GM21423 (cell line): ENCODE data around the gene KCNT1.
"Not testable (repeated sequence)": the region's sequence is repeated elsewhere in the genome, so short reads cannot be mapped to it uniquely, and the experiment has no call there.

Experiments
- ATAC-seq: cut with Tn5 transposase; IDR thresholded peaks from one replicate; pipeline ENCODE4 v1.9.1; 2021; ENCODE audit warnings: mild to moderate bottlenecking, moderate library complexity; ENCODE audit not compliant: unreplicated experiment

KCNT1 gene

DNA sequence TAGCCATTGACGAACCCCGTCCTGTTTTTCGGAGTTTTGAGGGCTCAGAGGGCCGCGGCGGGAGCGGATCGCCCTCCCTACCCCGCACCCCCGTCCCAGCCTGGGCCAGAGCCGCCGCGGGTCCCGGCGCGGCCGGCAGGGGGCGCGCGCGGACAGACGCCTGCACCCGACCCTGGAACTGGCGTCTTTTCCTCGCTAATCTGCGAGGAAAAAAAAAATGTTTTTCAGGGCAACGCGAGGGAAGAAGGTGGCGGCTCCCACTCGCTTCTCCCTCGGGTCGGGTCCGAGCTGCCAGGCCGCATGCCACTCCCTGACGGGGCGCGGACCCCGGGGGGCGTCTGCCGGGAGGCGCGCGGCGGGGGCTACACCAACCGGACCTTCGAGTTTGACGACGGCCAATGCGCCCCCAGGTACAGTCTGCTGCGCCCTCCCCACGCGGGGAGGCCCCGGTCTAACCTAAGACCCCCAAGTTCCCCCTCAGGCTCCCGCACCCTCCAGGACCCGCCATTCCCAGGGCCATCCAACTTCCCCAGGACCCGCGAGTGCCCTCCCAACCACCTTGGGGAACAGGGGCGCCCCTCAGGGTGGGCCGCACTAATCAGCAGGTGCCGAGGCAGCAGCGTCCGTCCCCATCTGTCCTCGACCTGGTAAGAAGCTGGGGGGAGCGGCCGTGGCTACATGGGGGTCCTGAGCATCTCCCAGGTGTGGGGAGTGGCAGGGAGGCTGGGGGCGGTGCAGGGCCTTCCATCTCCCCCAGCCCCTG lies at the start of gene KCNT1:
Gene KCNT1 (plus strand): TSS at position 227 of the 763 bp plus-strand sequence. CDS start 74 bp downstream, at position 301.
- ATAC-seq = no peak

DNA sequence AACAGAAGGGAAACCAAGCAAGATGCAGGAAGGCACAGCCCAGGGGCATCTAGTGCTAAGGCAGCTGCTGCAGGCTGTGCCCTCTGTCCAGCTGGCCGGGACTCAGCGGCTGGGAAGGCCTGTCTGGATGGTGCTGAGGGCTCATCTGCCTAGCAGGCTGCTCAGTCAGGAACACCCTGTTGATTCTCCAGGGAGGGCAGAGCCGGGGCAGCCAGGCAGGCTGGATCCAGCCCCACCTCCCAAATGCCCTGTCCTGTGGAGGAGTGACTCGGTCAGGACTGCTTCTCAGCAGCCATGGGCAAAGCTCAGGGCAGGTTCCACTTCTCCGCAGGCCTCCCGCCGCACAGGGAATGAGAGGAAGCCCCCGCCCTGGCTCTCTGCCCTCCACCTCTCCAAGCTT lies 46.7 kb upstream of the KCNT1 start:
- no peak for ATAC-seq

DNA sequence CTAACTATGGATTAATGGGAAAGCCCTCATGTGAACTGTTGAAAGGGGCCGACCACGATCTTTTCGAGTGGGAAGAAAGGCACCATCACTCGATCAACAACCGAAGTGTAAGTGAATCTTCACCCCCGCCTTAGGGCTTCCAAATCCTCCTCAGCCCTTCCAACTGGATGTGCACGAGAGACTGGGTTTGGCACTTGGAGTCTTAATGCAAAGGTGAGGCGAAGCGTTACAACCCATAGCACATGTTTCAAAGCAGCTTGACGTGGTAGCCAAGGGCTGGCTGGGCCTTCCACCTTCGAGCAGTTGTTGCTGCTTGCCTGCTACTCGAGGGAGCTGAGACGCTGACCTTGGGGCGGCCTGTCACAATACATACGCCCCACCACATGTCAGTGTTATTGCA lies 44.6 kb upstream of the KCNT1 start:
- ATAC-seq = no peak

DNA sequence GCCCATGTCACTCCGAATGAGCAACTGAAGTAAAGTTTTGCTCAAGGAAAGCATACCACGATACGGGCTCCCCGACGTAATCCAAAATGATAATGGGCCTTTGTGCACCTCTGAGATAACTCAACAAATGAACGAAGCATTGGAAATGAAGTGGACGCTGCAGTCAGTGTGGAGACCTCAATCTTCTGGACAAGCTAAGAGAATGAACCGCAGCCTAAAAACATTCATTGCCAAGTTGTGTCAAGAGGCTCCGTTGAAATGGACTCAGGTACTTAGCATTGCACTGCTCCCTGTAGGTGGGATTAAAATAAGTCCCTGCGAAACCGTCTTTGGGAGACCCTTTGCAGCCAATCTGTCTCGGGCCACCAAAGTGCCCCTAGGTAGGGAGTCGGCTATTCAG lies 42.7 kb upstream of the KCNT1 start:
- ATAC-seq = no peak

DNA sequence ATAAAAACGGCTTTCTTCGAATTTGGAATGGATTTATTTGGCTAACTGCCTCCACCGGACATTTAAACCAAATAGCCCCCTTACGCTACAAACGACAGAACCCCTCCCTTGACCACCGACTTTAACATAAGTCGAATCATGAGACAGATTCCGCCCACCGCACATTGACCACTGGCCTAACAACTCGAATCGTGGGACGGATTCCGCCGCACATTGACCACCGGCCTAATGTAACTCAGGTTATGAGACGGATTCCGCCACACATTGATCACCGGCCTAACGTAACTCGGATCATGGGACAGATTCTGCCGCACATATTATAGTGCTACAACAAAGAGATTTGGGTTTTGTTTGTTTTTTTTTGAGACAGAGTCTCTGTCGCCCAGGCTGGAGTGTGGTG lies 41.6 kb upstream of the KCNT1 start:
- ATAC-seq = no peak

DNA sequence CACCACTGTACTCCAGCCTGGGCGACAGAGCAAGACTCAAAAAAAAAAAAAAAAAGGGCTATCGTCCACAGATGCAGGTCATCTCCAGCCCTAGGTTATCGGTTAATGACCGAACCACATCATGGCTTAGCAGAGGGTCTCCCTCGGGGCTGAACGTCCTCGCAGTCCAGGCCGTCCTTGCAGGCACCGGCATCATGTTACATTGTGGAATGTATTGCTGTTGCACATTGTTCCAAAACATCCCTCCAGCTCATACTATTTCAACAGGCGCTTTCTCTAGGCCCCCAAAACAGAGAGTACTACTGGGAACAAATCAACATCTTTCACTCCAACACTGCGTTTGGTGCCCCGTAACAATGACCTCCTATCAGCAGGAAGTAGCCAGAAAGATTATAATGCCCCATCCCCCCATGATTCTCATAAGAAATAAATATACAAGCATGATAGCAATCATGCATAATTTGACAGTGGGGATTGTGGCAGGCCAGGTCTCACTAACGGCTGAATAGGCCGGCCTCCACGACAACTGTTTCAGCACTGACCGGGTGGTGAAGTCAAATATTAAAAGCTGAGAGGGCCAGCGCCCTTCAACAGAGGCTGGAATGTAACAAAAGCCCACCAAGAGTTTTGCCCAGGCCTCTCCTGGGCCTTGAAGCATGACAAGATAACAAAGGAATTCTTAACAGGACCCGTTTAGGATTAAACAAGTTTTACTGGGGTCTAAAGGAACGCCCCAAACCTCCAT lies 40.0 kb upstream of the KCNT1 start:
- no peak for ATAC-seq

DNA sequence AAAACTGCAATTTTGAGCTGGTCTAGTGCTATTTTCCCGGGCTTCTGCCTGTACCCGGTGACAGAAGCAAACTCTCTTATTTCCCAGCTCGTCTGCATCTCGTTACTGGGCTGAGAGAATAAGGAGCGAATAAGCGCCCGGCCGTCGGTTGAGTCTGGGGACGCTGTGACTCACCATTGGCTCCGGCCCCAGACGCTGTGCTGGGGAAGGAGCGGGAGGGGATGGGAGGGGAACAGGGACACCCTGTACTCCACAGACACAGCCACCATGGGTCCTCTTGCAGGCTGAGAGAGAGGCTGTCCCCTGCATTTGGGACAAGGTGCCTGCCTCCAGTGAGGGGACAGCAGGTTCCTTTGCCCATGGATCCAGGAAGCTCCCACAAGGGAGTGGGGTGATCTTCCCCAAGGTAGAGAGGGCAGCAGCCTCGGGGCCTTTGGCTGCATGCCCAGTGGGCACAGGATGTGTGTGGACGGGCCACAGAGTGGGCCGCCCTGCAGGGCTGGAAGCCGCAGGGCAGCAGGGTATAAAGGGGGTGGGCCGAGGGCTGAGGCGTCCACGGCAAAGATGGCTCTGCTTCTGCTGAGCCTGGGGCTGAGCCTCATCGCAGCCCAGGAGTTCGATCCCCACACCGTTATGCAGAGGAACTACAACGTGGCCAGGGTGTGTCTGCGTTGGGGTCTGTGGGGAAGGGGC lies 39.1 kb upstream of the KCNT1 start, which contains the start of gene LCN9:
Gene LCN9 (plus strand): TSS at position 552 of the 693 bp plus-strand sequence. CDS start 13 bp downstream, at position 565.
- no peak for ATAC-seq

DNA sequence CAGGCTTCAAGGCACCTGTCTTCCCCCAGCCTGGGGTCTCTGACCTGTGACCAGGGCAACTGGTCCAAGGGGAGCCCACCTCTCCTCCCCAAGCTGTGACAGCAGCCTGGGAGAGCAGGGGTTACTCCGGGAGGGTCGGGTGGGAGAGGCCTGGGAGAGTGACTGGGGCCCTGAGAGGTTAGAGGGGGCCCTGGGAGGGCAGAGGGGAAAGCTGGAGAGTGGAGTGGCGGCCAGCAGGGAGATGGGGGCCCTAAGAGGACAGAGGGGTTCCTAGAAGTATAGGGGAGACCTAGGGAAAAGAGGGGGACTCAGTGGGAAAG lies 38.6 kb upstream of the KCNT1 start:
- no peak for ATAC-seq

DNA sequence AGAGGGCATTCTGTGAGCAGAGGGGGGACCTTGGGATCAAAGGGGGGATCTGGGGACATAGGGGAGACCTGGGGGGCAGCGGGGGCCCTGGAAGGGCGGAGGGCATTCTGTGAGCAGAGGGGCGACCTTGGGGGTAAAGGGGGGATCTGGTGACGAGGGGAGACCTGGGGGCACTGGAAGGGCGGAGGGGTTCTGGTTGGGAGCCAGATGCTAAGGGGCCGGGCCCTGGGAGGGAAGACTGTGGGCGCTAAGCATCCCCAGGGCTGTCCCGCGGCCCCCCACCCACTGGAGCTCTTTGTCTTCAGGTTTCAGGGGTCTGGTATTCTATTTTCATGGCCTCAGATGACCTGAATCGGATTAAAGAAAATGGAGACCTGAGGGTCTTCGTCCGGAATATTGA lies 38.1 kb upstream of the KCNT1 start:
- no peak for ATAC-seq

DNA sequence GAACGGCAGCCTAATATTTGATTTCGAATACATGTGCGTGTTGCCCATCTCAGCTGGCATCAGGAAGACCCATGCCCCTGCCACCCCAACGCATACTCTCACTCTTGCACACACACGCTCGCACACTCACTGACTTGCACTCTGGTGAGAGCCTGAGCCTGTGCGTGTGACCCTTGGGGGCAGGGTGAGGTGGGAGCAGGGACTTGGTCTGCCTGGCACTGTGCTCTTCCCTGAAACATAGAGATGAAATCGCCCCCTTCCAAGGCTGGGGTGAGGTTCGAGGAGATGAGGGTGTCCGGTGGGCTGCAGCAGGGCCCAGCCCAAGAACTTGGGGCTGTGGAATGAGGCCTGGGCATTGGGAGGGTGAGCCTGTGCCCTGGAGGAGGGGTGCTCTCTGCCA lies 37.7 kb upstream of the KCNT1 start:
- ATAC-seq = no peak

DNA sequence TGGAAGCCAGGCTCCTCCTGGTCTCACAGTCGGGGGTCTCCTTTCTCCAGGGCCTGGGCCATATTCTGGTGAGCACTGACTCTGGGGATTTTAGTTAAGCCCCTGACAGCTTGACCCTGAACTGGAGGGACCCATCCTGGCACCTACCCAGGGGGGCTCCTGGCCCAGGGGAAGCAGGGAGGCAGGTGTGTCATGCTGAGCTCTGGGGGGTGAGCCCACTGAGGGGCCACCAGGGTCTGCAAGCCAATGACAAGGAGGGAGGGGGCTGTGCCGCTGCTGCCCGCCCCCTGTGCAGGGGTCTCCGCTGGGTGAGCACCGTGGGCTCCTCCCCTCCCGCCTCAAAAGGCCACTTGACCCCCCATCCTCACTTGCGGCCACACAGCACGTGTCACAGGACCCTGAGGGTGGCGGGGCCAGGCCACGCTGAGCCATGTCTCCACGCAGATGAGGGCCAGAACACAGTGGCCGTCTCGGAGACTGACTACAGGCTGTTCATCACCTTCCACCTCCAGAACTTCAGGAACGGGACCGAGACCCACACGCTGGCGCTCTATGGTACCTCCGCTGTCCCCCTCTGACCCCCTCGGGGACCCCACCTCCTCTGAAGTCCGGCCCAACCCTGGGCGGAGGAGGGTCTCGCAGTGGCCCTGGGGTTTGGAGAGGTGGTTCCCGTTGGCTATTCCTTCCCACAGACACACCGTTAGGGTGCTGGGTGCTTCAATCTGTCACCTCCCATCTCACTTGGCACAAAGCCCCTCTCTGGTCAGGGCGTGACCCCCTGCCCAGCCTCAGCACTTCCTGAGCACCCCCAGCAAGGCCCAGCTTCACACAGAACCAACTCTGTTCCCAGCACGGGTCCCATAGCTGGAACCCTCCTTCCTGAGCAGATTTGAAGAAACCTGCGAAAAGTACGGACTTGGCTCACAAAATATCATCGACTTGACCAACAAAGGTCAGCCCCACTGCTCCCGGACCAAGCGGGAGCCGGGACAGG lies 36.9 kb upstream of the KCNT1 start:
- no peak for ATAC-seq

DNA sequence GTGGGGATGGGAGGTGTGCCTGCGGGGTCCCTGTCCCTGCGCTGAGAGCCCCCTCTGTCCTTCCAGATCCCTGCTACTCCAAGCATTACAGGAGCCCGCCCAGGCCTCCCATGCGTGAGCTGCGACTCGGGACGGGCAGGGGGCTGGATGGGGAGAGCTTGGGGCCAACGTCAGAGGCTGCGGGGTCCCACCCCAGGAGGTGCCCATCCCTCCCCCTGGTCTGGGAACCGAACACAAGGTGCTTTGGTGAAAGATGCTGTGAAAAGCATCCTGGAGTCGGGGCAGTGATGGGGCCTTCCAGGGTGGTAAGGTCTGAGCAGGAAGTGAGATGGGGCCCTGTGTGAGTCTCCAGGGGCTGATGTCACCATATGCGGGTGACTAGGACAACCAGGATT lies 36.2 kb upstream of the KCNT1 start:
- no peak for ATAC-seq

DNA sequence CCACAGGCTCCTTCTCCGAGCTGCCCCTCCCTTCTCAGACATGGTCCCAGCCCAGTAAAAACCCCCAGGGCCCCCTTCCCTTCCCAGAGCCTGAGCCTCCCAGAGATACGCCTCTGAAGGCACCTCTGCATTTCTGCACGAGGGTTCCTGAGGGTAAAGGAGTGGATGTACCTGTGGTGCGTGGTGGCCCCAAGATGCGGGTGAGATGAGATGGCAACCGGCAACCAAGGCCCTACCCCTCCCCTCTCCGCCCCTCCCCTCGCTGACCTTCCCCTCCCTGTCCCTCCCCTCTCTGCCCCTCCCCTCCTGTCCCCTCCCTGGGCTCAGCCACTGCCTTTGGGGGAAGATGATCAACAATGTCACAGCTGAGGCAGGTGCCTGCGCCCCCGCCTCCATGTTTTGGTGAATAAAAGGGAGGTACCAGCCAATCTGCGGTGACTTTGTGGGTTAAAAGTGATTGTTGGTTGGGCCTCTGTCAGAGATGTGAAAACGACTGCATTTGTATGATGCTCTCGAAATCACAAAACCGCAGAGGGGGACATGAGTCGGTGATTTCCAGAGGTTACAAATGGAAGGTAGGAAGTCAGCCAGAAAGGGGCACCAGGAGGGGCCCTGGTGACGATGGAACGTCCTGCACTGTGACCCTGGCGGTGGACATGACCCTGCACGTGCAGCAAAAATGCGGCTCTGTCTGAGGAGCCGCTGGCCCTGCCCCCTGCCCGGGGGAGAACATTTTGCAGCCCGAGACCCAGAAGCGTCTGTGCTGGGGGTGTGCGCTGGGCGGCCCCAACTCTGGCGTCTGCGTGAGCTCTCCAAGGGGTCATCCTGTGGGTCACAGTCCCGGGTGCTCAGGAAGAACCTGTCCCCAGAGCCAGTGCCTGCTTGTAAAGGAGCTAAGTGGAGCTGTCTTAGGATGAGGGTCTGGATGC lies 35.2 kb upstream of the KCNT1 start:
- no peak for ATAC-seq

DNA sequence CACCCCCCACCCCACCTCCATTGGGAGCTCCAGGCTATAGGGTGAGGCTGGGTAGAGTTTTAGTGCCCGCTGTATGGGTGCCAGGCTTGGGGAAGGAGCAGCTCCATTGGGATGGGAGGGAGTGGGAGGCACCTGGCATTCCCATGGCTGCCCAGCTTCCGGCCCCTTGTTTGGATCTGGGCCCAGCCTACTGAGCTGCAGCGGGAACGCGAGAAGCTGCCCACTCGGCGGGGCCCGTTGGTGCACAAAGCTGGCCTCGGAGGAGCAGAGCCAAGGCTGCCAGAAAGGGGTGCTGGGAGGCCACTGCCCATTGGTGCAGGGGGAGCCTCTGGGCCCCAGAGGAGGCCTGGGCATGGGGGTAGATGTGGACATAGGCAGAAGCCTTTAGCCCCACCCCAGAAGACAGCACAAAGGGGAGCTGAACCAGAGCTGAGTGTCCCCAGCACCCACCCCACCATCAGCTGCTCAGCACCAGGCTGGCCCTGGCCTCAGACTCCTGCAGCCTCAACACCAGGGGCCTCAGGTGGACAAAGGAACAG lies 34.5 kb upstream of the KCNT1 start:
- ATAC-seq = no peak

DNA sequence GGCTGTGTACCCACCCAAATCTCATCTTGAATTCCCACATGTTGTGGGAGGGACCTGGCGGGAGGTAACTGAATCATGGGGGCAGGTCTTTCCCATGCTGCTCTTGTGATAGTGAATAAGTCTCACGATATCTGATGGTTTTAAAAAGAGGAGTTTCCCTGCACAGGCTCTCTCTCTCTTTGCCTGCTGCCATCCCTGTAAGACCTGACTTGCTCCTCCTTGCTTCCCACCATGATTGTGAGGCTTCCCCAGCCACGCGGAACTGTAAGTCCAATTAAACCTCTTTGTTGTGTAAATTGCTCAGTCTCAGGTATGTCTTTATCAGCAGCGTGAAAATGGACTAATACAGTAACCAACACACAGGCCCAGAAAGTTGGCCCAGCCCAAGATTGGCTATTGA lies 33.0 kb upstream of the KCNT1 start:
- ATAC-seq = not testable (repeated sequence)

DNA sequence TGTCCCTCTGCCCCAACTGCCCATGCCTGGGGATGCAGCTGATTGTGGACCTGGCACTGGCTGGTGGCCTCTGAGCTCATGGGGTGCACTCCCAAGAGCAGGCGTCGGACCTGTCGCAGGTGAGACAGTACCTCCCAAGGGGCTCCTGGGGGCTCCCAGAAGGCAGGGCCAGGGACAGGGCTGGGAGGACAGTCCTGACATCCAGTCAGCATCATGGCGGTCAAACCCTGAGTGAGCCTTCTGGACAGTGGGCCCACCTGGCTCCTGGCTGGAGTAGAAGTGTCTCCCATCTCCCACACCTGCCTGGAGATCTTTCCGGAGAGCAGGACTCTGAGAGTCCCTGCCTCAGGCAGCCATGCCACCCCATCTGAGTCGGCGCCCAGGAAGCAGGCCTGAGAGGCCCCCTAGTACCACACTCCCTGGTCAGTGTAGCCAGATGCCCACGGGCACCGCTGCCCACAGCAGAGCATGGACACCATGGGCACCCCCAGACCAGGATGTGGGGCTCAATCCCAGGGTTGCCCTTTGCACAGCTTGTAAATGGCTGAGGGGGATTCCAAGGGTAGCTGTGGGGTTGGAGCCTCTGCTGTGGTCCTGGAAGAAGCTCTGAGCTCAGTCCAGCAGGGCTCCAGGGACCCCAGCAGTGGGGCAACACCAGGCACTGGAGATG lies 32.2 kb upstream of the KCNT1 start:
- no peak for ATAC-seq

DNA sequence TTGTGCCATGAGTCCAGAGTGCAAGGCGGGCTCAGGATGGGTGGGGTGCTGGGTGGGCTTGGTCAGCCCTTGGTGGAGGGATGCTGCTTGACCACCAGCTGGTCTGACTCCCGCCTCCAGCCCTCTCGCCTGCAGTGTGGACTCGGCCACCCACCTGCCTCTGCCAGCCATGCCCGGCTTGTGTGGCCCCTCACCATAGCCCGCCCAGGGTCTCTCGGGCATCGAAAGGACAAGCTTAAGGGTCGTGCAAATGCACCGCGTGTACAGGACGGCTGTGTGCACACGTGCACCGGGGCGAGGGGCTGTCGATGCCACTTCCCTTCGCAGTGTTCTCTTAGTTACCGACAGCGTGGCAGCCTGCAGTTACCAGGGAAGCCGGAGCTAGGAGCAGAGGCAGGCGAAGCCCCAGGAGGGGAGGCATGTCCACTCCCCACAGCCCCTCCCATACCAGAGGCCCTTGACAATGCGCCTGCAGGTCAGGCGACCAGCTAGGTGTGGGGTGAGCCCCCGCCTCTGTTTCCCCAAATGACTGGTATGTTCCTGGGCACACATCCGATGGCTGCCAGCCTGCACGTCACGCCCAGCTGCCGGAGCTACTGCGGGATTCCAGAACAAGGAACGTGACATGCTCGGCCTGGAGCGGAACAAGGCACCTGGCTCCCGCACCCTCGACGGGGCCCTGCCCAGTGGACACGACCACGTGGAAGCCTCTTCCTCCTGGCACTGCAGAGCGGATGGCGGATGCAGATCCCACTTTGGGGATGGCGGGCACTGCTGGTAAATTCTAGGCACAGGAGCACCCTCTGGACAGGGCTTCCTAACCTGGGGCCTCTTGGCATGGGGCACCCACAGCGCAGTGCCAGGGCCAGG lies 31.0 kb upstream of the KCNT1 start:
- ATAC-seq = no peak

DNA sequence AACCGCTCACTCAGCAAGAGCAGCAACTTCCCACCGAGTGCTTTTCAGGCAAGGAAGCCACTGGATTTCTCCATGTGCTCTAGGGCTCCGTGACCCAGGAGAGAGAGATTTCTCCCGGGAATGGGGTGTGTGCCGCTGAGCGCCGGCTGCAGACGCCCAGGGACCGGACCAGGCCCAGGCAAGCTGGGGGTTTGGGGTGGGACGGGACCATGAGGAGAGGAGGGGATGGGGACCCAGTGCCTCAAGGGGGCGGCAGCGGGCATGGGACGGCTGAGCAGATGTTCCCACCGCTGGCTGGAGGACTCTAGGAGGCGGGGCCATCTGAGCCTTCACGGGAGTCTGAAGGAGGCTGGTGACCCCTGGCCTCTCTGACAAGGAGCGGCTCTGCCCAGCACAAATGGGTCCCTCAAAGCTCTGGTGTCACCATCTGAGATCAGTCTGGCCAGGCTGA lies 30.4 kb upstream of the KCNT1 start:
- no peak for ATAC-seq
